ENCODE measurements around the gene BACE1.

The BACE1 gene

DNA sequence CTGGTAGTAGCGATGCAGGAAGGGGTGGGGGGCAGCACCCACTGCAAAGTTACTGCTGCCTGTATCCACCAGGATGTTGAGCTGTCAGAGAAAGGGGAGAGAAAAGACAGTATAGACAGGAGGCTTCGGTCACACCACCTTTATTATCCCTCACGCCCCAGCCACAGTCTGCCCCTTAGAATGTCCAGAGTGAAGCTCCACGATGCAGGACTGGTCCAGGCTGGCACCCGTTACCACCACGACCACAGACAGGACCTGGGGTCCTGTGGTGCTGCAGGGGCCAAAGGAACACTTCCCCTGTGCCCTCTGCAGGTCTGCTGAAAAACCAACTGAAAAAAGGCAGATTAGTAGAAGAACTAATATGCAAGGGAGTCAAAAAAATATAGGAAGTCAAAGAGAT is 19.2 kb downstream of the BACE1 start:
- TF ChIP-seq, protein P1, sequence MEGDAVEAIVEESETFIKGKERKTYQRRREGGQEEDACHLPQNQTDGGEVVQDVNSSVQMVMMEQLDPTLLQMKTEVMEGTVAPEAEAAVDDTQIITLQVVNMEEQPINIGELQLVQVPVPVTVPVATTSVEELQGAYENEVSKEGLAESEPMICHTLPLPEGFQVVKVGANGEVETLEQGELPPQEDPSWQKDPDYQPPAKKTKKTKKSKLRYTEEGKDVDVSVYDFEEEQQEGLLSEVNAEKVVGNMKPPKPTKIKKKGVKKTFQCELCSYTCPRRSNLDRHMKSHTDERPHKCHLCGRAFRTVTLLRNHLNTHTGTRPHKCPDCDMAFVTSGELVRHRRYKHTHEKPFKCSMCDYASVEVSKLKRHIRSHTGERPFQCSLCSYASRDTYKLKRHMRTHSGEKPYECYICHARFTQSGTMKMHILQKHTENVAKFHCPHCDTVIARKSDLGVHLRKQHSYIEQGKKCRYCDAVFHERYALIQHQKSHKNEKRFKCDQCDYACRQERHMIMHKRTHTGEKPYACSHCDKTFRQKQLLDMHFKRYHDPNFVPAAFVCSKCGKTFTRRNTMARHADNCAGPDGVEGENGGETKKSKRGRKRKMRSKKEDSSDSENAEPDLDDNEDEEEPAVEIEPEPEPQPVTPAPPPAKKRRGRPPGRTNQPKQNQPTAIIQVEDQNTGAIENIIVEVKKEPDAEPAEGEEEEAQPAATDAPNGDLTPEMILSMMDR (IDR thresholded peaks at IDR 0.05; ENCODE audit: extremely low read depth, missing control alignments), result no peak
- no peak for DNase-seq (ENCODE audit: low spot score)

- no peak for DNase-seq (ENCODE audit: low spot score)
- TF ChIP-seq, protein P1 (IDR thresholded peaks at IDR 0.05; ENCODE audit: extremely low read depth, missing control alignments), result no peak
These were observed 20.5 kb downstream of the BACE1 start for GRCh38 chr11:117295438-117296137.

GRCh38 chr11:117292616-117293015 is 23.4 kb downstream of the BACE1 start:
- TF ChIP-seq, protein P1 (IDR thresholded peaks at IDR 0.05; ENCODE audit: extremely low read depth, missing control alignments), result no peak
- DNase-seq (ENCODE audit: low spot score), result no peak

GRCh38 chr11:117290809-117291396 is 25.2 kb downstream of the BACE1 start, which contains the start of gene BACE1-AS:
Gene BACE1-AS (plus strand): TSS chr11:117291346.
- no peak for DNase-seq (ENCODE audit: low spot score)
- TF ChIP-seq, protein P1 (IDR thresholded peaks at IDR 0.05; ENCODE audit: extremely low read depth, missing control alignments), result no peak

GRCh38 chr11:117289795-117290194 is 26.3 kb downstream of the BACE1 start:
- DNase-seq (ENCODE audit: low spot score), result no peak
- TF ChIP-seq, protein P1 (IDR thresholded peaks at IDR 0.05; ENCODE audit: extremely low read depth, missing control alignments), result no peak

GRCh38 chr11:117287668-117288067 is 28.4 kb downstream of the BACE1 start:
- TF ChIP-seq, protein P1 (IDR thresholded peaks at IDR 0.05; ENCODE audit: extremely low read depth, missing control alignments), result no peak
- no peak for DNase-seq (ENCODE audit: low spot score)

DNA sequence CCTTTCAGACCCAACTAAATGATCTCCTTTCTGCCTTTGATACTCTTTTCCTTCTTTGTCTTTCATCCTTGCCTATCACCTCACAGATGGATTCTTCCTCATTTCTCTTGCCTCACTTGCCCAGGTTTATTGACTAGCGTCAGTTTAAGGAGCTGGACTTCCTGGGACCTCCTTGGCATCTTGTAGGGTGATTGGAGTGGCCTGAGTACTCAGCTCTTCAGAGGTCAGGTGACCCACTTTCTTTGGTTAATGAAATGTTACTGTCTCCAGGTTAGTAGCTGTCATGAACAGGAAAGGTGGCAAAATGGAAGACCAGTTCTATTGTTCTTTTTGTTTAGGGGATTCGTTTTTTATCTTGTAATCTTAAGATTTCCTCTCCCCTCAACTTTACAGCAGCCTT is 29.5 kb downstream of the BACE1 start:
- DNase-seq (ENCODE audit: low spot score), result no peak
- TF ChIP-seq, protein P1 (IDR thresholded peaks at IDR 0.05; ENCODE audit: extremely low read depth, missing control alignments), result no peak
